Lower lobe of right lung (tissue), 2 donors: ENCODE measurements around the gene S100PBP. TPM values are rescaled to one million over a fixed set of nuclear protein-coding genes. Genes with fewer than 3 reads are reported as not detected.

ENCODE experiments used
- ATAC-seq, 2 donors: fragments of 200-7000 bp; cut with Tn5 transposase; one replicate each; pipeline ENCODE4 v1.9.1; 2020 to 2022; ENCODE audit warnings: mild to moderate bottlenecking in 2 of 2, moderate library complexity in 2 of 2
- DNase-seq: peaks from one replicate; pipeline ENCODE4 v3.0.0-alpha.2; 2020
- H3K27ac ChIP-seq: fragments of 200-600 bp; one replicate; pipeline ENCODE4 v1.8.0; 2022
- H3K27me3 ChIP-seq: fragments of 200-600 bp; one replicate; pipeline ENCODE4 v1.8.0; 2022; ENCODE audit warnings: low read depth
- H3K36me3 ChIP-seq: fragments of 200-600 bp; one replicate; pipeline ENCODE4 v1.8.0; 2022; ENCODE audit warnings: mild to moderate bottlenecking
- H3K4me1 ChIP-seq: fragments of 200-600 bp; one replicate; pipeline ENCODE4 v1.8.0; 2022
- H3K4me3 ChIP-seq: fragments of 200-600 bp; one replicate; pipeline ENCODE4 v1.8.0; 2022; ENCODE audit warnings: mild to moderate bottlenecking
- H3K9me3 ChIP-seq: fragments of 200-600 bp; one replicate; pipeline ENCODE4 v1.8.0; 2022
- intact Hi-C: fragments of 100-400 bp; cut with DNase I; formaldehyde crosslinking; loops from one replicate; pipeline ENCODE4 v1.11.0; 2022
- total RNA-seq: library from RNA; stranded (reverse); fragmentation: NEBNext Ultra II Directional; extraction: Animal tissue kit (Norgen Biotek cat#: 25700); gene quantifications from one replicate; pipeline ENCODE4 v1.2.1, GENCODE V29; 2021
- TF ChIP-seq, protein P1 (sequence below): fragments of 200-600 bp; IDR thresholded peaks from one replicate; pipeline ENCODE4 v1.8.0; 2022; ENCODE audit warnings: antibody characterized with exemption, mild to moderate bottlenecking
- donor health status: DM: no; HTN: yes; CAD: no; lungs with severe emphysema.

S100PBP gene
- total RNA-seq, 1 donor from 2014 or later, result 37.5 TPM

DNA sequence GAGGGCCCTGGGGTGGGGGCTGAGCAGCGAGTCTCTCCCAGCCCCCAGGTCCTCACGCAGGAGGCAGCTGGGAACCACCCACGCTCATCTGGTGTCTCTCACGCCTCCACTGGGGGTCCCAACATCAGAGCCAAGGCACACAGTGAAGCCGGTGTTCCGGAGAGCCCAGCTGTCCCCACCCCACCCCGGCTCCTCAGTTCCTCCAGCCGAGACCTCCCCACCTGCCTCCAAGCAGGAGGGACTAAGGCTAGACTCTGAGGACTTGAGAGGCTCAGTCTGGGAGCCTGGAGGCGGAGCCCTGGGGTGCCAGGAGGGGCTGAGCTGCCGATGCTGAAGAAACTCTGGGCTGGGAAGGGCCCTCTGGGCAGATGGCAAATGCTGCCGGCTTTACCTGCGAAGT is 67.3 kb downstream of the S100PBP start:
- Histone ChIP-seq H3K9me3 (no peaks in the 10 kb centered on the region), H3K36me3 (no peaks in the 10 kb centered on the region), H3K4me1 (no peaks in the 10 kb centered on the region), H3K27me3 (peaks cover 57% of the 10 kb centered on the region), H3K4me3 (no peak overlapping the region), H3K27ac (no peak overlapping the region)
- TF ChIP-seq, protein P1, sequence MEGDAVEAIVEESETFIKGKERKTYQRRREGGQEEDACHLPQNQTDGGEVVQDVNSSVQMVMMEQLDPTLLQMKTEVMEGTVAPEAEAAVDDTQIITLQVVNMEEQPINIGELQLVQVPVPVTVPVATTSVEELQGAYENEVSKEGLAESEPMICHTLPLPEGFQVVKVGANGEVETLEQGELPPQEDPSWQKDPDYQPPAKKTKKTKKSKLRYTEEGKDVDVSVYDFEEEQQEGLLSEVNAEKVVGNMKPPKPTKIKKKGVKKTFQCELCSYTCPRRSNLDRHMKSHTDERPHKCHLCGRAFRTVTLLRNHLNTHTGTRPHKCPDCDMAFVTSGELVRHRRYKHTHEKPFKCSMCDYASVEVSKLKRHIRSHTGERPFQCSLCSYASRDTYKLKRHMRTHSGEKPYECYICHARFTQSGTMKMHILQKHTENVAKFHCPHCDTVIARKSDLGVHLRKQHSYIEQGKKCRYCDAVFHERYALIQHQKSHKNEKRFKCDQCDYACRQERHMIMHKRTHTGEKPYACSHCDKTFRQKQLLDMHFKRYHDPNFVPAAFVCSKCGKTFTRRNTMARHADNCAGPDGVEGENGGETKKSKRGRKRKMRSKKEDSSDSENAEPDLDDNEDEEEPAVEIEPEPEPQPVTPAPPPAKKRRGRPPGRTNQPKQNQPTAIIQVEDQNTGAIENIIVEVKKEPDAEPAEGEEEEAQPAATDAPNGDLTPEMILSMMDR, result no peak
- ATAC-seq (no peak), DNase-seq (no peak)
- intact Hi-C loops, result no loop called here

DNA sequence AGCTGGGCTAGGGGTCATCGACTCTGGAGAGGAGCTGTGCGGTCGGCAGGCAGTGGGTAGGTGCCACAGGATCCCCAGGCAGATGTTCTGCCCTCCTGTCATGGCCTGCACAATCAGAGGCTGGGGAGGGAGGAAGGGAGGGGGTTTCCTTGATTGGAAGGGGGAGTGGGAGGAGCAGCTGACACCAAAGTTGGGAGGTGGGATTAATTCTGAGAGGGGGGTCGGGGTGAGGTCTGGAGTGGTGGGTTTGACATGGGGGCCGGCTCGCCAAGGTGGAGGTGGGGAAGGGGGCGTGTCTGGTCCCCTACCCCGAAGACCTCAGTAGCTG is 68.2 kb downstream of the S100PBP start:
- TF ChIP-seq, protein P1, result no peak
- no peaks in the 10 kb centered on the region for H3K4me1 ChIP-seq
- H3K27me3 ChIP-seq, result peaks cover 58% of the 10 kb centered on the region
- intact Hi-C loops, result no loop called here
- DNase-seq (no peak), ATAC-seq (no peak)
- H3K4me3 ChIP-seq, result no peak overlapping the region
- H3K9me3 ChIP-seq, result no peaks in the 10 kb centered on the region
- no peaks in the 10 kb centered on the region for H3K36me3 ChIP-seq
- no peak overlapping the region for H3K27ac ChIP-seq

DNA sequence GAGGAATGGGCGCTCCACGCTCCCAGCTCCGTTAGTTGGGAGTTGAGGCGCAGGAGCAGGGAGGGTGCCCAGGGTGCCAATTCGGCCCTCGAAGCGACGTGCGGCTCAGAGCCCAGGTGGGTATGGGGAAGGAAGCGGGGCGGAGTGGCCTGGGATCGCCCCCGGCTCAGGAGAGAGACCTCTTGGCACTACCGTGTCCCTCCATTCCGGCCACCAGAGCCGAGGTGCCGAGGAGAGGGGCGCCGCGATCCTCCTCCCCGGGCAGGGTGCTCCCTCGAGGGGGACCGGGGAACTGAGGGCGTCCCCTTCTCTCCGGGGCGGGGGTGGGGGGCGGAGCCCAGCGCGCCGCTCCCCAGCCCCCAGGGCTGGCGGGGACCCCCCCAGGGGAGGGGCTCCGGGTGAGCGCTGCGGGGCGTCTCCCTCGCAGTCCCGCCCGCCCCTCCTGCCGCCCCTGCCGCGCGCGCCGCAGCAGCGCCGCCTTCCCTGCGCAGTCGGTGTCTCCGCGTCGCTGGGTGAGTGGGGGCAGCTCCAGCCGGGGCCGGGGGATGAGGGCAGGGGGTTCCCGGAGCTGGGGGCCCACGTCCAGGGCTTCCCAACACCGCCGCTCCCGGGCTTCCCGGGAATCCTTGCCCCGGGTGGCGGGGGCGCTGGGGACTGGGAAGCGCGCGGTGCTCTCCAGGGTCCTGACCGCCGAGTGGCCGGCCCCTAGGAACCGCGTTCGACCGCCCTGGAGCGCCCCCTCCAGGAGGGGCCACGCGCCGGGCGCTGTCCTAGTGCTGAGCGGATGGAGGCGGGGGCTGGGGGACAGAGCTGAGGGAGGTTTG is 68.8 kb downstream of the S100PBP start, which contains the start of gene HPCA:
Gene HPCA, plus strand, starts transcription at position 488 of the 824 bp plus-strand sequence. CDS start 2,408 bp downstream, outside the sequence.
- intact Hi-C loops, result no loop called here
- TF ChIP-seq, protein P1, result peak; percentile 28
- DNase-seq, result peak; percentile 68
- Histone ChIP-seq H3K4me3 (peak within 1 kb of the TSS; percentile 11), H3K4me1 (no peaks in the 10 kb centered on the region), H3K36me3 (no peaks in the 10 kb centered on the region), H3K27ac (no peak within 1 kb of the TSS), H3K27me3 (peaks cover 64% of the 10 kb centered on the region), H3K9me3 (no peaks in the 10 kb centered on the region)
- peak; percentile 87 to 88 for ATAC-seq

DNA sequence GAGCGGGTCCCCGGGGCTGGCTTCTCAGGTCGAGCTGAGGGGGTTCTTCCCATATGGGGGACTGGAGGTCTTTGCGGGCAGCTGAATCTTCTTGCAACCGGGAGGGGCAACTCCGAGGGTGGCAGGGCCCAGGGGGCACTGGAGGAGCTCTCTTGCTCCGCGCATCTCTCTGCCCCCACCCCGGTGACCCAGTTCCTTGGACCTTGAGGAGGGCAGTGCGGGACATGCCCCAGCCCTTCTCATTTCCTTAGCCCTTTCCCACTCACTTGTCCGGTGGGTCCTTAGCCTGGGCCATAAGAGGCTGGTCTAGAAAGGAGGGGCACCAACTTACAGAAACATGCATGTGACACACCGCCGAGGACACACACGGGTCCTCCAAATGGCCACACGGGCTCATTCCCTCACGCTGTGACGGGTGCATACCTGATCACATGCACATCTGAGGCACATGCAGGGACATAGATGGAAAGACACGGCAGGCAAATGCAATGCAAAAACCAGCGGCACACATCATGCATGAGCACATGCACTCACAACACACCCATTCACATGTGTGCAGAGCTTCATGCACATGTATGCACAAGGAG is 69.5 kb downstream of the S100PBP start:
- TF ChIP-seq, protein P1, result no peak
- Histone ChIP-seq H3K36me3 (no peaks in the 10 kb centered on the region), H3K9me3 (no peaks in the 10 kb centered on the region), H3K4me3 (no peak overlapping the region), H3K27ac (no peak overlapping the region), H3K4me1 (no peaks in the 10 kb centered on the region), H3K27me3 (peaks cover 65% of the 10 kb centered on the region)
- no peak for ATAC-seq
- intact Hi-C loops, result no loop called here
- no peak for DNase-seq

DNA sequence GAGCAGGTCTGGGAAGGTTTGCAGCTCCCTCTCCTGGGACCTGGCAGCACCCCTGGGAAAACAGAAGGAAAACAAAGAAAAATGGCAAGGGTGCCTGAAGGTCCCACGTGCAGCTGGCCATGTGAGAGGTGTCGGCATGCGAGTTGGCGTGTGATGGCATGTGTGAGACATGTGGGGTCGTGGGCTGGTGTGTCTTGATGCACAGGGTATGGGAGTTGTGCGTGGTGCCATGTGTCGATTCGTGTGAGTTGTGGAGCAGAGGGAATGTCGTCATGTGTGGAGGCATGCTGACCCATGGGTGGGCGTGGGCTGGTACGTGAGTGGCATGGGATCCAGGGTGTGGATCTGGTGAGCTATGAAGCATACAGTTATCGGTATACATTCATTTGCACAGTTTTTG is 70.2 kb downstream of the S100PBP start:
- peaks cover 69% of the 10 kb centered on the region for H3K27me3 ChIP-seq
- TF ChIP-seq, protein P1, result no peak
- H3K4me3 ChIP-seq, result no peak overlapping the region
- no peaks in the 10 kb centered on the region for H3K9me3 ChIP-seq
- ATAC-seq, result no peak
- no peak overlapping the region for H3K27ac ChIP-seq
- no peaks in the 10 kb centered on the region for H3K4me1 ChIP-seq
- H3K36me3 ChIP-seq, result no peaks in the 10 kb centered on the region
- intact Hi-C loops, result no loop called here
- no peak for DNase-seq
